HG03103 (cell line): ENCODE measurements around the gene SRBD1.

ENCODE experiments used
- ATAC-seq: cut with Tn5 transposase; IDR thresholded peaks from one replicate; pipeline ENCODE4 v1.9.1; 2021; ENCODE audit warnings: low read depth; ENCODE audit not compliant: unreplicated experiment

Gene SRBD1

DNA sequence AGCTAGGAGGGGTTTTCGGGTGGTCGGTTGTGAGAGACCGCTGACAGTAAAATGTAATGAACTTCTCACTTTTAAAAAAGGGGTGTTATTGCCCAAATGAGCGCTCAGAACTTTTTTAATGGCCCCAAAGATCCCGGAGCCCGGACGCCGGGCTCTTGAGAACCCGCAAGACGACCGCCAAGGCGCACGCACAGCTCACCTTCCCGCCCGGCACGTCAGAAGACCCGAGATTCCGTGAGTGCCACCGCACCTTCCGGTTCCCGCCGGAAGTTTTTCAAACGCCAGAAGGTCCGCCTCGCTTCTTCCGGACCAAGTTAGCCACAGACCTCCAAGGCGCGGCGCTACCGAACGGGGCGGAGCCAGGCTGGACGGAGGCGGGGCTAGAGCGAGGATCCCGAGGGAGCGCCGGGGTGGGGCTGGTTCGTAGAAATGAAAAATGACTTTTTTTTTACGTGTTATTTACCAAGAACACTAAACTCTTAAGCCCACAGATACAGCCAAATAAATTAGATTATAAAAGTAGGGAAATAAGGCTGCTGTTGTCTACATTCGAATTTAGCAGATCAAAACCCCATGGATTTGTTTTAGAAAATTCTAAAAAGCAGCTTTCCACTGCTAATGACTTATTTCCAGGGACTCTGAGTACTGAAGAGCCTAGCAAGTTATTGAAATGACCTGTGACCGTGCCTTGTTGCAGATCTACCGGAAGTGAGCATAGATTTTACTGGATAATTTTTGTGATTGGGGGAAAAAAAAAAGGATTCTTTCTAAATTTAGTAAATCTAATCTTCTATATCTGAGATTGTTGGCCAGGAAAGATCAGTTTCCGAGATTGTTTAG is at the start of gene SRBD1:
Gene SRBD1 (minus strand): TSS at position 248 of the 840 bp plus-strand sequence. CDS start 5,826 bp downstream, outside the sequence.
- peak; percentile 88 for ATAC-seq

GRCh38 chr2:45654250-45654649 is 43.2 kb upstream of the SRBD1 start:
- ATAC-seq: no peak

DNA sequence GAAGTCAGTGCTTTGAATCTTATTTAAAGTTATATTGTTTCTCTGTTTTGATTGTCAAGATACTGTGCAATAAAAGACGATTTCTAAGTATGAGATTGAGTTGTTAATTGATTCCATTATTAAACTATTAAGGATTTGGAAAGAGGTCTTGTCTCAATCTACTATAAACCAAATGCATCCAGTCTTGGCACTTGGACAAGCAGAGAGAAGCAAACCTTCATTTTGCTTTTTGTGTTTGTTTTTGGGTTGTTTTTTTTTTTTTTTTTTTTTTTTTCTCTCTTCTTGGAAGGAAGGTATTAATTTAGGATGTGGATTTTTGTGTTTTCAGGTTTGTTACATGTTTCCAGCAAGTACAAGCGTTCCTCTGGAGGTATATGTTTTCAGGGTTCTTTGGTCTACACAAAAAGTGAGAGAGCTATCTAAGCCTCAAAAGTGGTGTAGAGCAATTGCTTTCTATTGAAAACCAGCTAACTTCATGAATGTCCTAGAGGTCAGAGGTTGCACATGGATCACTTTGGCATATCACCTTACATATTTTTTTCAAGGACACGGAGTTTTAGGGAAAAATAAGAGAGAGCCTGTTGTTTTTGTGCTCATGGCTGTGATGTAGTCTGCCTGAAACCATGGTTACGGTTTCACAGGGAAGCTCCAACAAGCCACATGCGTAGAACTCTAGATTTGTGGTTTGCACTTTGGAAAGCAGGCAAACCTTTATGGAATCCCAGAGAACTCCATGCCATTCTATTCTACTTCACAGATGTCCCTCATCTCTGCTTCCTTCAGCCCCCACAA is 42.3 kb upstream of the SRBD1 start:
- ATAC-seq: no peak

DNA sequence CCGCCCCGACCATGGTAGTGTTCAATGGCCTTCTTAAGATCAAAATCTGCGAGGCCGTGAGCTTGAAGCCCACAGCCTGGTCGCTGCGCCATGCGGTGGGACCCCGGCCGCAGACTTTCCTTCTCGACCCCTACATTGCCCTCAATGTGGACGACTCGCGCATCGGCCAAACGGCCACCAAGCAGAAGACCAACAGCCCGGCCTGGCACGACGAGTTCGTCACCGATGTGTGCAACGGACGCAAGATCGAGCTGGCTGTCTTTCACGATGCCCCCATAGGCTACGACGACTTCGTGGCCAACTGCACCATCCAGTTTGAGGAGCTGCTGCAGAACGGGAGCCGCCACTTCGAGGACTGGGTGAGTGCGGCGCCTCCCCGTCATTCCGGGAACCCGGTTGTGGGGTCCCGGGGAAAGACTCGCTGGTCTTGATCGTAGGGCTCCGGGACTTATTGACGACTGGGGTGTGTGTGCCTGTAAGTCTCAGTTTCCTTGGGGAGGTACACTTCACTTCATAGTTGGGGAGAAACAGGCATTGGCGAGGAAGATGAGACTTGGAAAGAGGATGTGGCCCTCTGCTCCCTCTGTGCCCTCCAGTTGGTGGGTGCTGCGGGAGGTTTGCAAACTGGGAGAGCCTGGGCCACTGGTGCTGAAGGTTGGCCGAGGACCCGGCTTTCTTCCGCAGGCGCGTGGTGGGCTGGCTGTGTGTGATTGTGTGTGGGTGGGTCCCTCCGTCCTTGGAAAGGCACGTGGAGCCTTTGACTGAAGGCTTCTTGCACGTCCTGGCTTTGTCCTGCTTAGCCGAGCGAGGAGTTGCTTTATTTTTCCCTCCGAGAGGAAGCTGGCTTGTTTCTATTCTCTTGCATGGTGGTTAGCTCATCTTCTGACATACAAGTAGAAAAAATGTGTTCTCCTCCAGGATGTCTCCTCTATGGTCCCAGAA is 41.3 kb upstream of the SRBD1 start:
- no peak for ATAC-seq

DNA sequence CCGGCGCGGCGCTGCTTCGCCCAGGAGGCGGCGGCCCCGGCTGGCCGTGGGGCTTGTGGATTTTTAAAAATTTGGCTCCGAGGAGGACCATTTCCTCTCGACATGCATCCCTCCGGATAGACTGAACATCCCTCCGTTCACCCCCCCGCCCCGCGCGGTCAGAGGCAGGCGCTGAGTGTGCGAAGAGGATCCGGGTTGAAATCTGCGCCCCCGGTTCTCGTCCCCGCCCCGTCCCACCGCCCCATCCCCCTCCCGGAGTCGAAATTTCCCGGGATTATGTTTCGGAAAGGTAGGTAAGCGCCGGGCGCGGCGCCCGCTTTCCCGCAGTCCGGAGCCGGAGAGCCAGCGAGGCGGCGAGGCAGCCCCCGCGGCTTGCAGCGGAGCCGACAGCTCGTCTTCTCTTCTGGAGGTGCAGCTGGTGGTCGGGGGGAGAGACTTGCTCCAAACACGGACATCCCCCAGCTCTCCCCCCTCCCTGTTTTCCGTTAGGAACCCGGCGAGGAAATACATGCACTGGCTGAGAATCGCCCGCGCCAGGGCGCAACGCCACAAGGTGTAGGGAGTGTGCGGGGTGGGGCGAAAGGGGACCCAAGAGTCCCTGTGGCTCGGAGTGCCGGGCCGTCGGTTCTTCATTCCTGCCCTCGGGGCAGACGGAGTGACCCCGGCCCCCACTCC is 40.5 kb upstream of the SRBD1 start, which contains the start of gene PRKCE:
Gene PRKCE (plus strand): TSS at position 261 of the 675 bp plus-strand sequence.
- ATAC-seq: peak; percentile 9

- ATAC-seq: peak; percentile 56
These were observed 39.9 kb upstream of the SRBD1 start for GRCh38 chr2:45650851-45651414.

DNA sequence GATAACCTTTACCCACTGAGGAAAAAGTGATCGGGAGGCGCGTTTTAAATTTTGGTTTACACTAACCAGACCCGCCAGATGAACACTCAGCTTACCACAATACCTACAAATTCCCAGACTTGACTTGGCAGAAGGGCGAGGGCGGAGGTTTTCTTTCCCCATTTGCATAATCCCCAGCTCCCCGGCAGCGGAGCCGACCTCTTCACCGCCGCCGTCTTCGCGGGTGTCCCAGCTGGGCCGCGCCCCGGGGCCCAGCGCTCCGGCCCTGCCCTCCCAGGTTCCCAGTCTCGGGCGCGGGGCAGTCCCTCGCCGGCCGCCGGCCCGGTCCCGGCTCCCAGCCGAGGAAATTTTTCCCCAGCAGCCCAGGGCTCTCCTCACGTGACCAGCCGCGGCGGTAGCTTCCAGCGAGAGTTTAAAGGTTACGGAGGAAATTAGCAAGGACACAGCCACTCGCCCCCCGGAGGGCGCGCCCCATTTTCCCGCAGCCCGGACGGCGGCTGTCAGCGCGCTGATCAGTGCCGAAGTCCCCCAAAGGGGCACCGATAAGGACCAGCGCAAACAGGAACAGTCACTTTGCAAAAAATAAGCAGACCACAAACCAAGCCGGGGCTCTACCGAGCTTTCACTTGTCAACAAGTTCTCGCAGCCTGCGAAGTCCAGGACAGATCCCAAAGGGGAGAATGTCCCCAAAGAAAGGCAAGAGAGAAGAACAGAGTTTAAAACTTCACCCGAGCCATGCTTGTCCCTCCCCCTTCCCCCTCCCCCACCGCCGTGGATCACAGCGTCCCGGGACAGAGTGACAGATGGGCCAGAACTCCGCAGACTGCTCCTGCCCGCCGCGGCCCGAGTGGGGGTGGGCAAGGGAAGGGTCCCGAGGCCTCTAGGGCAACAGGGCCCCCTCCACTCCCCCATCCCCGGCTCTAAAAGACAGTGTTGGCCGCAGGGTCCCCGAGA is 39.1 kb upstream of the SRBD1 start:
- no peak for ATAC-seq

DNA sequence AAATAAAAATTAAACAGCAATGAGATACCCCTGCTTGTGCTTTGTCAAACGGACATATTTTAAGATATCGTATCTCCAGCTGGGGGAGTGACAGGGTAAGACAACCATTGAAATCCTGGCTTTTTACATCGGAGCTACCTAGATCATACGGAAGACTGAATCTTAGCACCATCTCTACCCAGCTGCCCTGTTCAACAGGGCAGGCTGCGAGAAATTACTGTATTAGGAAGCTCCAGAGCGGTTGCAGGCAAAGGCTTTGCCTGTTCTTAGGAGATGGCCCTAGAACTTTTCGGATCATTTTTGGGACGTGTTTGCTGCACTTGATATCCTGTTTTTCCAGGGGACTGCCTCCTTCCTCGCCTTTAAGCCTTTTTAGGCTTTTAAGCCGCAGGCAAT is 38.4 kb upstream of the SRBD1 start:
- no peak for ATAC-seq

- no peak for ATAC-seq
These were observed 37.6 kb upstream of the SRBD1 start for GRCh38 chr2:45648636-45649035.

DNA sequence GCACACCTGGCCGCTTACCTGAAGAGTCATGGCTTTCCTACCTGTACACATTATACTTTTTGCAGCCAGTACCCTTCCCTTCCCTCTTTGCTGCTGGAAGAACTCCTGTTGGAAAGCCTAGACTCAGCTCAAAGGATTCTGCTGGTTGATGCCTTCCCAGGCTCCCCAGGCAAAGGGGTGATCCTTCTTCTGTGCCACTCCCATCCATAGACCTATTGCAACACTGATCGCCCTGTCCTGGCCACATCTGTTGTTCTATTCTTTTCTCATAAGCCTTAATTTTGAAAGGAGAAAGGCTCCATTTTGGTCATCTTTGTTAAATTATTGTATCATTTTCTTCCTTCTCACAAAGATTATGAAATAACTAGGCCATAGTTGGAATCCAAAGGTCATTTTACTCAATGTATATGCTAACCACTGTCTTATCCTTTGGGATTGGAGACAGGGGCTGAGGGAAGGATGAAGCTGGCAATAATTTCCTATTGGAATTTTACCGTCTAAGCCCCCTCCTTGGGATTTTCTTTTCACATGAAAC is 37.0 kb upstream of the SRBD1 start:
- no peak for ATAC-seq

DNA sequence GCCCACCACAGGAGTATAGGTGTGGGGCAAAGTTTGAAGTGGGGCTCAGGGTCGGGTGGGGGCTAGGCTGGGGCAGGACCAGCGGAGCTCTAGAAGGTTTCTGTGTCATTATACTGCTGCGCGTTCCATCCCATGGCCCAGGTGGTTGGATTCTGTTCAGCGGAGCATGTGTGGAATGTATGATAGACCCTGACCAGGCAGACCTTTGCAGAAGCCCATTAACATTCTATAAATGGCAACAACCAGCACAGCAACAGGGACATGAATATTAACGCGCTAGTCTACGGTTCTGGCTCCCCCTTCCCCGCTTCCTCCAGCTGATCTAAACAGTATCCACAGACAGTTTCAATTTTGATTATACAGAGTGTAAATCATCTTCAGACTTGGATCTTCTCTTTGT is 36.3 kb upstream of the SRBD1 start:
- ATAC-seq: no peak

DNA sequence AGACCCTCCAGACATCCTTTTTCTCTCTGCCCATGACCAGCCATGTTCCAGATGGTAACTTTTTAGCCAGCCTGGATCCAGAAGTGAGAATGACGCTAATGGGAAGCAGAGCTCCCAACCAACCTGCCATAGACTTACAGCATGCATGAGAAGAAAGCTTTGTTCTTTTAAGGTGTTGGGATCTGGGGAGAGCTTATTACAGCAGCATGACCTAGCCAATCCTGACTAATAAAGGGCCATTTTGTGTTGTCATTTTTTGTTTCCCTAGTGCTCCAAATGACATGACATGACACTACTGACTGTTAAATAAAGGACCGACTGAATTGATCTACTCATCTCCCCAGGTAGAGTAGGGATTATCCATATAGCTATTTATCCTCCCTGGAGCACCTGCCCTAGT is 35.2 kb upstream of the SRBD1 start:
- no peak for ATAC-seq

DNA sequence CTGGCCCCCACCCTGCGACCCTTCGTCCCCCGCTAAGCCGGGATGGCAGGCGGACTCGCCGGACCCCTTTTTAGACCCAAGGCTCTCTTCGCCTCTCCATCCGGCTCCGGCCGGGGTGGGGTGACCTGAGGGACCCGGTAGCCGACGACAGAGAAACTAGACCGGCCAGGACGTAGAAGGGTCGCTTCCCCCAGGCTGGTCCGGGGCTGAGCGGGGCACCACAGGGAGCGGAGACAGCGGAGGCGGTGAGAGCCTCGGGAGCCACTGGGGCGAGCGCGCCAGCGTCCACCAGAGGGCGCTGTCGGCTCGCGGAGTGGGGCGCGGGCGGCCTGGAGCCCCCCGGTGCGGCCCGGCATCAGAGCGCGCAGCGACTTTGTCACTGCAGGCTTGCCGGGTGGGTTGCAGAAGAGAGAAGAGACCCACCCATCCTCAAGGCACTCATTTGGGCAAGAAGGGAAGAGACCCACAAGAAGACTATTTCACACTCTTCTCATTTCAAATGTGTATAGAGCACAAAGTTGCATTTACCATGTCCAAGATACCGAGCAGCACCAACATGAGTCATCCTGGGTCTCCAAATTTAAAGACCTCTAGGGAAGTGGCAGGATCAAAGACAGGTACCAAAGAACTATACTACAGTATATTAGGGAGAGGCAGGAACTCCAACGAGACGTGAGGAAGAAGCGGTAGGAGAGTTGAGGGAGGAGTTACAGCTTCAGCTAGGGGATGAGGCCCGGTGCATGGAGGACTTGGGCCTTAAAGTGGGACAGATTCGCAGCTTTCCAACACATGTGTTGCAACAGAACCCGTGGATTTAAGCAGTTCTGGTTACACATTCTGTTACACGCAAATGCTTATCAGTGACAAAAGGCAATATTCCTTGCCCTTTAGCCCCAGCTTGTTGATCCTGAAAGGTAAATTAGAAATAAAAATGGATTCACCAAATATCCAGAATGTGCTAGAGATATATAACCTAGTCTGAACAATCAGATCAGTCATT is 32.8 kb upstream of the SRBD1 start:
- ATAC-seq: peak; percentile 58

- no peak for ATAC-seq
These were observed 32.0 kb upstream of the SRBD1 start for GRCh38 chr2:45643095-45643494.

DNA sequence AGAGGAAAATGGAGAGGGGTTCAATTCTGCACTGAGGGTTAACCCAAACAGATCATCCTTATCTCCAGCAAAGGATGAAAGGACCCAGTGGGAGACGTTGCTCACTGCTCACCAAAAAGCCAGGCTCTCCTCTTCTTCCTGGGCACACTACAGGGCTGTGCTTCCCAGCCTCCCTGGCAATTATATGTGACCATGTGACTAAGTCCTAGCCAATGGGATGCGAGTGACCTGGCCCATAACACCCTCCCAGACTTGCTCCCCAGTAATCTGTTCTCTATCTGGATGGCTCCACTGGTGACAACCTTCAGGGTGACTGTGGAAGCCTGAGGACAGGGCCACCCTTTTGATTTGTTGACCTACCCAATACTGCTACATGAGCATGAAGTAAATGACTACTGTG is 29.5 kb upstream of the SRBD1 start:
- ATAC-seq: no peak

DNA sequence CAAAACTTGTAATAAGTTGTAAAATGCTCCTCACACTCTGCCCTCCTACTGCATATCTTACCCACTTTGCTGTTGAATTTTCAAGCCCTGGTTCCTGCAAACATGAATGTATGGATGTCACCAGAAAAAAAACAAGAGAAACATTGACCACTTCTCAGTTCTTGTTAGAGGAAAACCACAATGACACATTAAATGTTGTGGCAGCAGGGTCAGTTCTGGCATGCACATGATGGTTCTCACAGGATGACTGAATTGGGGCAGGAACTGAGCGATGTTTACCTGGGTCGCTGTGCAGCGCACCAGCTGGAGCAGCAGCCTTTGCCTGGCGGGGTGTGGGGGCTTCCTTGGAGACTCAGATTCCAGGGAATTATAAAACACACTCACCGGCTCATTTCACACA is 26.4 kb upstream of the SRBD1 start:
- no peak for ATAC-seq

DNA sequence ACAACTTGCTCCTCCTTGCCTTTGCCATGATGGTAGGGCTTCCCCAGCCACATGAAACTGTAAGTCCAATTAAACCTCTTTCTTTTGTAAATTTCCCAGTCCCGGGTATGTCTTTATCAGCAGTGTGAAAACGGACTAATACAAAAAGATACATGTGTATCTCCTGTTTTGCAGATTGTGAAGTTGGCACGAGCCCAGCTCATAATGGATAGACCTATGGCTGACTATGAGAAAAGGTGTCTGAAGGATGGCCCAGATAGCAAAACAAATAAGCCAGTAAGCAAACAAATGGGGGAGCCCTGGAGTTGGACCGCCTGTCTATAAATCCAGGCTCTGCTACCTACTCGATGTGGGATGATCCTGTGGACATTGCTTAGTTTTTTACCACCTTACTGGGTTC is 24.9 kb upstream of the SRBD1 start:
- no peak for ATAC-seq
